Astrocyte of the spinal cord (primary cell): ENCODE measurements around the gene CD207.

Experiments
- DNase-seq: peaks from one replicate; pipeline ENCODE4 v3.0.0; 2011; ENCODE audit warnings: low read depth, low spot score
- H3K4me3 ChIP-seq: 2 replicates; pipeline ENCODE4 v1.5.1; 2011; ENCODE audit warnings: low read depth, mild to moderate bottlenecking, low read length, moderate library complexity
- CTCF ChIP-seq: IDR thresholded peaks from 2 replicates; pipeline ENCODE4 v1.5.1; 2012; ENCODE audit warnings: low read depth, mild to moderate bottlenecking, low read length, inconsistent platforms
- in situ Hi-C: cut with HindIII; loops from 2 replicates; pipeline ENCODE4 v1.10.0; 2017; ENCODE audit warnings: low sequenced_read_pairs

CD207 gene

GRCh38 chr2:70826696-70827350 is 8.8 kb downstream of the CD207 start:
- no peak for DNase-seq
- H3K4me3 ChIP-seq: no peak overlapping the region
- in situ Hi-C loops: no loop called here
- no peak for TF ChIP-seq CTCF

GRCh38 chr2:70823249-70823648 is 12.4 kb downstream of the CD207 start:
- no peak for TF ChIP-seq CTCF
- DNase-seq: no peak
- no peak overlapping the region for H3K4me3 ChIP-seq
- in situ Hi-C loops: no loop called here

DNA sequence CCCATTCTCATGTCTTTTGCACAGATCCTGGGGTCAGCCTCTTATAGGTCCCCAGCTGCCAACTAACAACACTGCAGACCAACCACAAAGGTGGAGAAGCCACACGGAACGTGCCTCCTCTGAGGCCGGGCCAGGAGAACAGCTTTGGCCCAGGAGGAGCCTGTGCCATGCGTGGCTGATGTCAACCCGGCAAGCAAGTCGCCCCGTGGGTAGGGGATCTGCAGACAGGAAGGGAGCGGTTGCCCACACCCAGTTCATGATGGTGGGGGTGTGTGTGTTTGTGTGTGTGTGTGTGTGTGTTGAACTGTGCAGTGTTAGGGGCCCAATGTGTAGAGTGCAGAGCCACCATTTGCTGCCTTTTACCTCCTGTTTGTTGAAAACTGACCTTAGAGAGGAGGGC is 12.8 kb downstream of the CD207 start:
- in situ Hi-C loops: no loop called here
- no peak overlapping the region for H3K4me3 ChIP-seq
- no peak for TF ChIP-seq CTCF
- DNase-seq: no peak

- H3K4me3 ChIP-seq: no peak within 1 kb of the TSS
- DNase-seq: no peak
- in situ Hi-C loops: no loop called here
- TF ChIP-seq CTCF: no peak
Measured at GRCh38 chr2:70820499-70820898, 15.1 kb downstream of the CD207 start, which contains the start of gene CLEC4F. Gene CLEC4F, minus strand, starts transcription at chr2:70820599. Its CDS starts 76 bp downstream, at chr2:70820523.

GRCh38 chr2:70817284-70817954 is 18.2 kb downstream of the CD207 start:
- DNase-seq: no peak
- in situ Hi-C loops: no loop called here
- no peak overlapping the region for H3K4me3 ChIP-seq
- no peak for TF ChIP-seq CTCF

- no peak overlapping the region for H3K4me3 ChIP-seq
- in situ Hi-C loops: no loop called here
- no peak for DNase-seq
- no peak for TF ChIP-seq CTCF
Measured at GRCh38 chr2:70816726-70817125, 18.9 kb downstream of the CD207 start.
